ENCODE results near the gene WDR4.
A peak's percentile ranks its signal among the peaks of the same experiment; 100 is the strongest.
"Not testable (repeated sequence)": the region's sequence is repeated elsewhere in the genome, so short reads cannot be mapped to it uniquely, and the experiment has no call there.

Gene WDR4, protein sequence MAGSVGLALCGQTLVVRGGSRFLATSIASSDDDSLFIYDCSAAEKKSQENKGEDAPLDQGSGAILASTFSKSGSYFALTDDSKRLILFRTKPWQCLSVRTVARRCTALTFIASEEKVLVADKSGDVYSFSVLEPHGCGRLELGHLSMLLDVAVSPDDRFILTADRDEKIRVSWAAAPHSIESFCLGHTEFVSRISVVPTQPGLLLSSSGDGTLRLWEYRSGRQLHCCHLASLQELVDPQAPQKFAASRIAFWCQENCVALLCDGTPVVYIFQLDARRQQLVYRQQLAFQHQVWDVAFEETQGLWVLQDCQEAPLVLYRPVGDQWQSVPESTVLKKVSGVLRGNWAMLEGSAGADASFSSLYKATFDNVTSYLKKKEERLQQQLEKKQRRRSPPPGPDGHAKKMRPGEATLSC

DNA sequence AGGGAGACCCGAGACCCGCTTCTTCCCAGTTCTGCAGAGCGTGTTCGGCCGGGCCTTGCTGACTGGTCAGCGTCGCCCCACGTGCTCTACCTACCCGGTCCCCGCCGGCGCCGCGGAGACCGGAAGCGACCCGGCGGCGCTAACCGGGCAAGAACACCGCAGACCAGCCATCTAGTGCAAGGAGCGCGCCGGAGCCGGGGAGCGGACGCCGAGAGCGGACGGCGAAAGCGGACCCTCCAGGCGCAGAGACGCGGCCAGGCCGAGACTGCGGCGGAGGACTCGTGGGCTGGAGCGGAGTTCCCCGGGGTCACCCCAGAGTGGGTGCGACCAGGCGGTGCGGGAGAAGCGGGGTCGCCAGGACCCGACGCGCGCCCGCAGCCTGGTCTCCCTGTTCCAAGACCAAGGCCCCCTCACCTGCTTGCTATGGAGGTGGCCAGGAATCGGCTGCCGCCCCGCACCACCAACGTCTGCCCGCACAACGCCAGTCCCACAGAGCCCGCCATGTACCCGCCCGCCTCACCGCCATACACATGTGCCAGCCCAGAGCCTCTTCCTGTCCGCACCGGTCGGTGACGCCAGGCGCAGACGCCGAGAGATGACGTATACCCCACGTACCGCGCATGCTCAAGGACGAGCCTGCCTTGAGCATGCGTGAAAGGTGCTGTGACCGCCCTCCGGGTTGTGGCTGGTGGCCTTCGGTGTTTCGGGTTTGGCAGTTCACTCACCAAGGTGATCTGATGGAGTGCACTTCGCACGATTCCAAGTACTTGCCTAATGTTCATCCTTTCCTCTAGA, at the start of gene WDR4:
Gene WDR4 (minus strand): TSS at position 547 of the 795 bp plus-strand sequence. CDS start 44 bp downstream, at position 503.
- H3K4me3 ChIP-seq (ENCODE audit: low read length): peak within 1 kb of the TSS; percentile 79
- H3K4me1 ChIP-seq (ENCODE audit: control insufficient read depth, insufficient read depth, low read length): no peaks in the 10 kb centered on the region
- H3K27me3 ChIP-seq (ENCODE audit: control insufficient read depth, insufficient read depth, low read length): no peaks in the 10 kb centered on the region
- no CpG with 5 or more reads among the region's 80 CpGs for WGBS (ENCODE audit: insufficient coverage, insufficient read length)
- peak; percentile 89 for DNase-seq (ENCODE audit: low read depth, low spot score)
- H3K9me3 ChIP-seq (ENCODE audit: control insufficient read depth, insufficient read depth, low read length): no peaks in the 10 kb centered on the region
- H3K27ac ChIP-seq (ENCODE audit: low read length): no peak within 1 kb of the TSS
- no peaks in the 10 kb centered on the region; the same call in 1 of the 2 replicates for H3K36me3 ChIP-seq (ENCODE audit: control insufficient read depth, insufficient read depth, low read length)

DNA sequence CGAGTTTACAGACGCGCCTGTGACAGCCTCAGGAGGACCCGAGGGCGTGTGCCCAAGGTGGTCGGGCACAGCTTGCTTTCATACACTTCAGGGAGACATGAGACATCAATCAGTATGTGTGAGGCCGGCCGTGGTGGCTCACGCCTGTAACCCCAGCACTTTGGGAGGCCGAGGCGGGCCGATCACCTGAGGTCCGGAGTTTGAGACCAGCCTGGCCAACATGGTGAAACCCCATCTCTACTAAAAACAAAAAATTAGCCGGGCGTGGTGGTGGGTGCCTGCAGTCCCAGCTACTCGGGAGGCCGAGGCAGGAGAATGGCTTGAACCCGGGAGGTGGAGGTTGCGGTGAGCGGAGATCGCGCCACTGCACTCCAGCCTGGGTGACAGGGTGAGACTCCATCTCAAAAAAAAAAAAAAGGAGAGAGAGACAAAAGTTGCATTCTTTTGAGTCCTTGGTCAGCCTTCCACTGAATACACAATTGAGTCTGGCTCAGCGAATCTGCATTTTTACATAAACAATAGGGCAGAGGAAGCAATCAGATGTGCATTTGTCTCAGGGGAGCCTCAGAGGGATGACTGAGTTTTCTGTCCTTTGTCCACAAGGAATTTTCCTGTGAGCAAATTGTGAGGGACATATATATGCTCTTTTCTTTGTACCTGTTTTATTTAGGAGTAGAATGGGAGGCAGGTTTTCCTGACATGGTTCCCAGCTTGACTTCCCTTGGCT, 48.3 kb upstream of the WDR4 start:
- H3K27me3 ChIP-seq (ENCODE audit: control insufficient read depth, insufficient read depth, low read length); H3K4me1 ChIP-seq (ENCODE audit: control insufficient read depth, insufficient read depth, low read length); H3K27ac ChIP-seq (ENCODE audit: low read length); H3K9me3 ChIP-seq (ENCODE audit: control insufficient read depth, insufficient read depth, low read length); H3K36me3 ChIP-seq (ENCODE audit: control insufficient read depth, insufficient read depth, low read length); DNase-seq (ENCODE audit: low read depth, low spot score); H3K4me3 ChIP-seq (ENCODE audit: low read length): not testable (repeated sequence)
- WGBS (ENCODE audit: insufficient coverage, insufficient read length): no CpG with 5 or more reads among the region's 23 CpGs

DNA sequence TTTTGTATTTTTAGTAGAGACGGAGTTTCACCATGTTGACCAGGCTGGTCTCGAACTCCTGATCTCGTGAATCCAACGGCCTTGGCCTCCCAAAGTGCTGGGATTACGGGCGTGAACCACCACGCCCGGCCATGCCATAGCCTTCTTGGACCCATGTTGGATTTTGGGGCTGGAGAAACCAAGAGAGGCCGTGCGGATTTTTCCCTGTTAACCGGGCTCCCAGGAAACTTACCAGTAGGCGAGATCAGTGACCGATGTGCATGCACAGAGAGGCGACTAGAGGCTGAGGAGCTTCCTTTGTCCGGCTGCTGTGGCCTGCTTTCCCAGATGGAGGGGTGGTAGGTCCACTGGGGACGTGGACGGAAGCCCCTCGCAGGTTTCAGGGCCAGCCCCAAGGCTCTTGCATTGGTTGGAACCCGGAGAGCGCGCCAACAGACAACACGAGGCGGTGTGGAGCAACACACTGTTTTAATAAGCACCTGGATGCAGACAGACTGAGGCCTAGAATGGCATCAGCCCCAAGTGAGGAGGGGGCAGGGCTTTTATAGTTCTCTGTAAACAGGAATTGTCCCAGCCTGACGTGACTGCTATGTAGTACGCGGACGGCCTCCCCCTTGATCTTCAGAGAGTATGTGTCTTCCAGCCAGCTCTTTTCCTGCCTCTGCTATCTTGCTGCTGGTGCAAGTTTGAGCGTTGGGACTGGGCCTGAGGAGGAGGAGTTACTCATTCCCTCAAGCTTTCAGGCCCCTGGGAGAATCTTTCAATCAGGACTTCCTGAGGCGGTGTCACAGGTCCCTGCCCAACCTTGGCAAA, 46.0 kb upstream of the WDR4 start, which contains the start of gene ERVH48-1:
Gene ERVH48-1 (minus strand): TSS at position 517 of the 813 bp plus-strand sequence. CDS start 6,624 bp downstream, outside the sequence.
- WGBS (ENCODE audit: insufficient coverage, insufficient read length): no CpG with 5 or more reads among the region's 29 CpGs
- Histone ChIP-seq H3K36me3 (ENCODE audit: control insufficient read depth, insufficient read depth, low read length) (no peaks in the 10 kb centered on the region), H3K27me3 (ENCODE audit: control insufficient read depth, insufficient read depth, low read length) (no peaks in the 10 kb centered on the region), H3K4me3 (ENCODE audit: low read length) (no peak within 1 kb of the TSS), H3K9me3 (ENCODE audit: control insufficient read depth, insufficient read depth, low read length) (no peaks in the 10 kb centered on the region), H3K4me1 (ENCODE audit: control insufficient read depth, insufficient read depth, low read length) (peaks cover 1% of the 10 kb centered on the region; the same call in 1 of the 2 replicates), H3K27ac (ENCODE audit: low read length) (peak within 1 kb of the TSS; percentile 44)
- DNase-seq (ENCODE audit: low read depth, low spot score): no peak

DNA sequence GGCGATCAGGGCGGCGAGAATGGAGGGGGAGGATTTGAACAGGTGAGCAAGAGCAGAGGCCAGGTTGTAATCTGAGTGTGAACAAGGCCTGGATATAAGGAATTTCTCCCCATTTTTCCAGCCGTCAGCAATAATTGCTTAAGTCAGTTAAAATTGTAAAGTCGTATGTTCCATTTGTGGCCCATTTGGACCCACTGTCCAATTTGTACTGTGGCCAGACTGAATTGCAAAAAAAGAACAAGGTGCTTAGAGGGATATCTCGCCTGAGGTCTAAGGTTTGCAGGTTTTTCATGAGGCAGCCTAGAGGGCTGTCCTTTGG, 45.1 kb upstream of the WDR4 start:
- Histone ChIP-seq H3K4me1 (ENCODE audit: control insufficient read depth, insufficient read depth, low read length) (peaks cover 1% of the 10 kb centered on the region; the same call in 1 of the 2 replicates), H3K27ac (ENCODE audit: low read length) (peak overlapping the region; percentile 44), H3K4me3 (ENCODE audit: low read length) (no peak overlapping the region), H3K9me3 (ENCODE audit: control insufficient read depth, insufficient read depth, low read length) (no peaks in the 10 kb centered on the region), H3K36me3 (ENCODE audit: control insufficient read depth, insufficient read depth, low read length) (no peaks in the 10 kb centered on the region), H3K27me3 (ENCODE audit: control insufficient read depth, insufficient read depth, low read length) (no peaks in the 10 kb centered on the region)
- no peak for DNase-seq (ENCODE audit: low read depth, low spot score)
- WGBS (ENCODE audit: insufficient coverage, insufficient read length): no CpG with 5 or more reads among the region's 6 CpGs

DNA sequence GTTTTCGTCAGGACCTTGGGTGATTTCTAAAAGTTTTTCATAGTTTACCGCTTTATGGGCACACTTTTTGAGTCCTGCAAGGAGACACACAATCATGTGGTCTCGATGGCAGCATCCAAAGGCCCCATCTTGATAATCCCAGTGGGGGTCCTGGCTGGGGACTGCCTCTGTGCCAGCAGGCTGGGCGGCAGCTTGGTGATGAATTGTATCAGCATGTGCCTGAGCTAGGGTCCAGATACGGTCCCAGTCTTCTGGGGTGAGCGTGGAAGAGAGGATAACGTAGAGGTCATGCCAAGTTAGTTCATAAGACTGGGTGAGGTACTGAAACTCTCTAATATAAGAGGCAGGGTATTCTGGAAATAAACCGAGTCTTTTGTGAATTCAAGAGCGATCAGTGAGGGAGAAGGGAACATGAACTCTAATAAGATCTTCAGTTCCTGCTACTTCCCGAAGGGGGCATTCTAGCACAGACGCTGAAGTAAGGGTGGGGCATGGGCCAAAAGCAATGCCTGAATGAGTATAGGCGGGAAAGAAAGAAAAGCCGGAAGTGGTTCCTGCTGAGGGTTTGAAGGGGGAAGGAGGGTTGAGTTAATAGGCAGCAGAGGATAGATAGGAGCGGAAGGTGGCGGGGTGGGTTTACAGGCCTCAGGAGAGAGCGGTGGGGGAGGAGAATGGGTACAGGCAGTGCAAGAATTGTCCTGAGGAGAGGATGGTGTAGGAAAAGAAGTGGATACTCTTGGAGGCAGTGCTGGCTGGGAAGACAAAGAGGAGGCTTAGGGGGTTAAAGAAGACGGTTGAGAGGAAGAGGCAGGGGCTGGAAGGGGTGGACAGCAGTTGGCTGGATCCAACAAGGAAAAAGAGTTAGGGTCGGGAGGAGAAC, 44.5 kb upstream of the WDR4 start:
- peak overlapping the region; percentile 44 for H3K27ac ChIP-seq (ENCODE audit: low read length)
- H3K27me3 ChIP-seq (ENCODE audit: control insufficient read depth, insufficient read depth, low read length): no peaks in the 10 kb centered on the region

DNA sequence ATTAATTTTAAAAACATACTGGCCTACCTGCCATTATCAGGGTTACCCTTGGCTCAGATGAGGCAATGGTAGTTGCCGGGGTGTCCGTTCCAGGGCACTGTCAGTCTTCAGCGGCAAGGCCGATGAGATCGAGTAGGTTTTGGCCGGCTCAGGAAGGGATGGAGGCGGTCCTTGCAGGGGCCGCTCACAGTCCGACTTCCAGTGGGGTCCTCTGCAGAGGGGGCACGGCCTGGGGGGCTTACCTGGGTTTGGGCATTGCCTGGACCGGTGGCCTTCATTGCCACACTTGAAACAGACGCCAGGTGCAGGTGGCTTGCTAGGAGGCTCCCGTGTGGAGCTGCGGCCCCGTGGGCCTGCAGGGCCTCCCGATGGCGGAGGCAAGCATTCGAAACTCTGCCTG, 43.6 kb upstream of the WDR4 start:
- no peak overlapping the region for H3K4me3 ChIP-seq (ENCODE audit: low read length)
- no peak for DNase-seq (ENCODE audit: low read depth, low spot score)
- no peak overlapping the region for H3K27ac ChIP-seq (ENCODE audit: low read length)
- no peaks in the 10 kb centered on the region for H3K9me3 ChIP-seq (ENCODE audit: control insufficient read depth, insufficient read depth, low read length)
- peaks cover 1% of the 10 kb centered on the region; the same call in 1 of the 2 replicates for H3K4me1 ChIP-seq (ENCODE audit: control insufficient read depth, insufficient read depth, low read length)
- no peaks in the 10 kb centered on the region for H3K36me3 ChIP-seq (ENCODE audit: control insufficient read depth, insufficient read depth, low read length)
- WGBS (ENCODE audit: insufficient coverage, insufficient read length): no CpG with 5 or more reads among the region's 18 CpGs
- no peaks in the 10 kb centered on the region for H3K27me3 ChIP-seq (ENCODE audit: control insufficient read depth, insufficient read depth, low read length)

More for the DNA sequence above, 44.5 kb upstream of the WDR4 start:
- Histone ChIP-seq H3K9me3 (ENCODE audit: control insufficient read depth, insufficient read depth, low read length) (no peaks in the 10 kb centered on the region), H3K4me1 (ENCODE audit: control insufficient read depth, insufficient read depth, low read length) (peaks cover 1% of the 10 kb centered on the region; the same call in 1 of the 2 replicates), H3K36me3 (ENCODE audit: control insufficient read depth, insufficient read depth, low read length) (no peaks in the 10 kb centered on the region), H3K4me3 (ENCODE audit: low read length) (no peak overlapping the region)
- peak; percentile 95 for DNase-seq (ENCODE audit: low read depth, low spot score)
- no CpG with 5 or more reads among the region's 18 CpGs for WGBS (ENCODE audit: insufficient coverage, insufficient read length)

- Histone ChIP-seq H3K9me3 (ENCODE audit: control insufficient read depth, insufficient read depth, low read length) (no peaks in the 10 kb centered on the region), H3K27me3 (ENCODE audit: control insufficient read depth, insufficient read depth, low read length) (no peaks in the 10 kb centered on the region), H3K36me3 (ENCODE audit: control insufficient read depth, insufficient read depth, low read length) (no peaks in the 10 kb centered on the region), H3K4me3 (ENCODE audit: low read length) (no peak overlapping the region), H3K4me1 (ENCODE audit: control insufficient read depth, insufficient read depth, low read length) (no peaks in the 10 kb centered on the region; the same call in 1 of the 2 replicates), H3K27ac (ENCODE audit: low read length) (no peak overlapping the region)
- no peak for DNase-seq (ENCODE audit: low read depth, low spot score)
- WGBS (ENCODE audit: insufficient coverage, insufficient read length): 100% methylated on average over 3 of the region's 4 CpGs
These were observed 42.6 kb upstream of the WDR4 start for GRCh38 chr21:42921927-42922326.

DNA sequence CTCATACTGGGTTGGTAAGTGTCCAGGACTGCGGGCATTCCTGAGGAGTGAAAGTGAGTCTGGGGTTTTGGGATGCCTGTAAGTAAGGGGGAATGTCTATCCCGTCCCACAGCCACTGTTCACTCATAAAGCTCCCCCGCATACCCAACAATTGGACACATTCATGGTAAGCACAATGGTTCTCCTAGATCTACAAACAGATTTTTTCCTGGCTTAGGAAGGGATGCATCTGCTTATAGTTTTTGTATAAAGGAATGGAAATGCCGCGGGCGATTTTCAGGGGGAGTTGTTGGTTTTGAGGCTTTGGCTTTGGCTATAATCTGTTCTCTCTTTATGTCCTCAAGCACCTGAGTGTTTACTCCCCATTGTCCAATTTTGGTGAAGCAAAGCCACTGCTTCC, 39.0 kb upstream of the WDR4 start:
- H3K27me3 ChIP-seq (ENCODE audit: control insufficient read depth, insufficient read depth, low read length): no peaks in the 10 kb centered on the region
- no peaks in the 10 kb centered on the region for H3K36me3 ChIP-seq (ENCODE audit: control insufficient read depth, insufficient read depth, low read length)
- H3K4me3 ChIP-seq (ENCODE audit: low read length): no peak overlapping the region
- H3K27ac ChIP-seq (ENCODE audit: low read length): no peak overlapping the region
- no peaks in the 10 kb centered on the region for H3K9me3 ChIP-seq (ENCODE audit: control insufficient read depth, insufficient read depth, low read length)
- WGBS (ENCODE audit: insufficient coverage, insufficient read length): no CpG with 5 or more reads among the region's 6 CpGs
- H3K4me1 ChIP-seq (ENCODE audit: control insufficient read depth, insufficient read depth, low read length): no peaks in the 10 kb centered on the region
- DNase-seq (ENCODE audit: low read depth, low spot score): no peak

GRCh38 chr21:42913476-42913875, 34.1 kb upstream of the WDR4 start:
- no peaks in the 10 kb centered on the region for H3K4me1 ChIP-seq (ENCODE audit: control insufficient read depth, insufficient read depth, low read length)
- no peaks in the 10 kb centered on the region for H3K27me3 ChIP-seq (ENCODE audit: control insufficient read depth, insufficient read depth, low read length)
- H3K27ac ChIP-seq (ENCODE audit: low read length): no peak overlapping the region
- H3K4me3 ChIP-seq (ENCODE audit: low read length): no peak overlapping the region
- DNase-seq (ENCODE audit: low read depth, low spot score): no peak
- no CpG with 5 or more reads among the region's 7 CpGs for WGBS (ENCODE audit: insufficient coverage, insufficient read length)
- peaks cover 2% of the 10 kb centered on the region; the same call in 1 of the 2 replicates for H3K36me3 ChIP-seq (ENCODE audit: control insufficient read depth, insufficient read depth, low read length)
- H3K9me3 ChIP-seq (ENCODE audit: control insufficient read depth, insufficient read depth, low read length): no peaks in the 10 kb centered on the region
